IMR-90 (cell line): Measurements from ENCODE around the gene PTPRN2. TPM values are rescaled to one million over a fixed set of nuclear protein-coding genes. Genes with fewer than 3 reads are reported as not detected.

ENCODE experiments used
- ATAC-seq: fragments of 200-7000 bp; cut with Tn5 transposase; 2 replicates; pipeline ENCODE4 v1.9.1; 2020; ENCODE audit warnings: low read depth, mild to moderate bottlenecking, moderate library complexity
- BruUV-seq: library from RNA; stranded (reverse); fragments of 400-500 nt; replicated peaks from 2 replicates; lab custom pipeline; 2021; lab: Mats Ljungman, UMichigan
- CTCF ChIA-PET: fragments of 300-600 bp; formaldehyde crosslinking; extraction: SDS; loops from one replicate; lab custom pipeline; 2021; ENCODE audit warnings: antibody characterized with exemption; lab: Yijun Ruan, JAX
- POLR2A ChIA-PET: fragments of 300-600 bp; sonication (Branson Sonifier 250); formaldehyde crosslinking; loops from one replicate; lab custom pipeline; 2022; ENCODE audit warnings: antibody characterized with exemption; ENCODE audit not compliant: unreplicated experiment; lab: Charles Lee
- DNase-seq: peaks from one replicate; pipeline ENCODE4 v3.0.0; 2013
- H2AFZ ChIP-seq: replicated peaks from 2 replicates; pipeline ENCODE3; 2013; ENCODE audit warnings: low read length, mild to moderate bottlenecking; ENCODE audit not compliant: poor library complexity
- H2AK5ac ChIP-seq: 2 replicates; pipeline ENCODE4 v1.6.1; 2013; ENCODE audit warnings: low read depth, low read length, inconsistent platforms
- H2AK9ac ChIP-seq: replicated peaks from 2 replicates; pipeline ENCODE3; 2013; ENCODE audit warnings: mild to moderate bottlenecking, low read depth, low read length, moderate library complexity; ENCODE audit not compliant: poor library complexity
- H2BK120ac ChIP-seq: 2 replicates; pipeline ENCODE4 v1.6.1; 2013; ENCODE audit warnings: low read depth, low read length, inconsistent platforms
- H2BK15ac ChIP-seq: 3 replicates; pipeline ENCODE4 v1.6.1; 2013; ENCODE audit warnings: low read depth, low read length, inconsistent platforms
- H2BK20ac ChIP-seq: 2 replicates; pipeline ENCODE4 v1.6.1; 2013; ENCODE audit warnings: low read depth, mild to moderate bottlenecking, inconsistent platforms, low read length, moderate library complexity
- H2BK5ac ChIP-seq: 2 replicates; pipeline ENCODE4 v1.6.1; 2013; ENCODE audit warnings: mild to moderate bottlenecking, low read depth, low read length, inconsistent platforms; ENCODE audit not compliant: poor library complexity, severe bottlenecking
- H3K14ac ChIP-seq: replicated peaks from 2 replicates; pipeline ENCODE4 v1.6.1; 2013; ENCODE audit warnings: low read depth, low read length, inconsistent platforms
- H3K18ac ChIP-seq: 2 replicates; pipeline ENCODE4 v1.6.1; 2013; ENCODE audit warnings: low read depth, low read length, control low read depth
- H3K23ac ChIP-seq: 2 replicates; pipeline ENCODE4 v1.6.1; 2013; ENCODE audit warnings: low read depth, low read length, inconsistent platforms
- H3K27ac ChIP-seq: 2 replicates; pipeline ENCODE4 v1.5.1; 2013; ENCODE audit warnings: mild to moderate bottlenecking, control low read depth, low read length; ENCODE audit not compliant: insufficient read depth
- H3K27me3 ChIP-seq: 2 replicates; pipeline ENCODE4 v1.6.1; 2013; ENCODE audit warnings: low read length; ENCODE audit not compliant: control insufficient read depth, insufficient read depth
- H3K36me3 ChIP-seq: 2 replicates; pipeline ENCODE4 v1.6.1; 2013; ENCODE audit warnings: low read length, mixed read lengths; ENCODE audit not compliant: control insufficient read depth, insufficient read depth
- H3K4ac ChIP-seq: 2 replicates; pipeline ENCODE4 v1.6.1; 2013; ENCODE audit warnings: low read depth, low read length, inconsistent platforms
- H3K4me1 ChIP-seq: 2 replicates; pipeline ENCODE4 v1.6.1; 2013; ENCODE audit warnings: low read length, mixed read lengths; ENCODE audit not compliant: control insufficient read depth, insufficient read depth
- H3K4me2 ChIP-seq: 2 replicates; pipeline ENCODE4 v1.6.1; 2013; ENCODE audit warnings: low read depth, mild to moderate bottlenecking, control low read depth, low read length, moderate library complexity
- H3K4me3 ChIP-seq: 2 replicates; pipeline ENCODE4 v1.5.1; 2013; ENCODE audit warnings: low read depth, mild to moderate bottlenecking, control low read depth, low read length, moderate library complexity; ENCODE audit not compliant: insufficient read depth
- H3K56ac ChIP-seq: 2 replicates; pipeline ENCODE4 v1.6.1; 2013; ENCODE audit warnings: low read length, inconsistent platforms; ENCODE audit not compliant: insufficient read depth; ENCODE audit errors: extremely low read depth
- H3K79me1 ChIP-seq, 2 experiments: 2 replicates each; pipeline ENCODE4 v1.6.1; 2013; ENCODE audit warnings: low read length in 2 of 2, inconsistent platforms in 1 of 2, low read depth in 1 of 2
- H3K9ac ChIP-seq: 2 replicates; pipeline ENCODE4 v1.6.1; 2013; ENCODE audit warnings: low read depth, low read length, control low read depth
- H3K9me1 ChIP-seq: 2 replicates; pipeline ENCODE4 v1.6.1; 2013; ENCODE audit warnings: low read length, inconsistent platforms; ENCODE audit not compliant: insufficient read depth
- H3K9me3 ChIP-seq: 2 replicates; pipeline ENCODE4 v1.6.1; 2013; ENCODE audit warnings: low read length; ENCODE audit not compliant: control insufficient read depth, insufficient read depth
- H4K20me1 ChIP-seq: 2 replicates; pipeline ENCODE4 v1.6.1; 2013; ENCODE audit warnings: low read length, inconsistent platforms; ENCODE audit not compliant: insufficient read depth
- H4K5ac ChIP-seq: 2 replicates; pipeline ENCODE4 v1.6.1; 2013; ENCODE audit warnings: mild to moderate bottlenecking, low read depth, low read length, control low read depth
- H4K8ac ChIP-seq, 2 experiments: 2 replicates each; pipeline ENCODE4 v1.6.1; 2013; ENCODE audit warnings: low read depth in 2 of 2, low read length in 2 of 2, control low read depth in 1 of 2, inconsistent platforms in 1 of 2
- H4K91ac ChIP-seq: 2 replicates; pipeline ENCODE4 v1.6.1; 2013; ENCODE audit warnings: low read depth, low read length, inconsistent platforms; ENCODE audit not compliant: insufficient read depth
- BHLHE40 ChIP-seq: fragments of 150-350 bp; IDR thresholded peaks from 2 replicates; pipeline ENCODE4 v1.6.1; 2016; ENCODE audit warnings: mild to moderate bottlenecking, low read depth, low read length
- CEBPB ChIP-seq: IDR thresholded peaks from 2 replicates; pipeline ENCODE4 v1.6.1; 2012; ENCODE audit warnings: low read depth, low read length, improper control_type of control experiment
- CHD1 ChIP-seq: IDR thresholded peaks from 2 replicates; pipeline ENCODE4 v1.6.1; 2012; ENCODE audit warnings: low read depth, low read length, improper control_type of control experiment
- CTCF ChIP-seq: conservative IDR thresholded peaks from 2 replicates; pipeline ENCODE4 v1.5.1; 2012; ENCODE audit warnings: mild to moderate bottlenecking, low read depth, low read length, improper control_type of control experiment
- FOS ChIP-seq: fragments of 150-350 bp; IDR thresholded peaks from 2 replicates; pipeline ENCODE4 v1.6.1; 2016; ENCODE audit warnings: low read depth, low read length
- MAZ ChIP-seq: IDR thresholded peaks from 2 replicates; pipeline ENCODE4 v1.6.1; 2012; ENCODE audit warnings: low read depth, mild to moderate bottlenecking, low read length, improper control_type of control experiment, moderate library complexity, borderline replicate concordance
- MXI1 ChIP-seq: IDR thresholded peaks from 2 replicates; pipeline ENCODE4 v1.6.1; 2012; ENCODE audit warnings: low read depth, mild to moderate bottlenecking, low read length, moderate library complexity, borderline replicate concordance
- NFE2L2 ChIP-seq: fragments of 150-350 bp; IDR thresholded peaks from 2 replicates; pipeline ENCODE4 v1.6.1; 2016; ENCODE audit warnings: low read depth, mild to moderate bottlenecking, low read length
- POLR2A ChIP-seq: IDR thresholded peaks from 2 replicates; pipeline ENCODE4 v1.6.1; 2012; ENCODE audit warnings: mild to moderate bottlenecking, low read depth, low read length
- RAD21 ChIP-seq: IDR thresholded peaks from 2 replicates; pipeline ENCODE4 v1.6.1; 2012; ENCODE audit warnings: low read length, improper control_type of control experiment
- RCOR1 ChIP-seq: IDR thresholded peaks from 2 replicates; pipeline ENCODE4 v1.6.1; 2012; ENCODE audit warnings: mild to moderate bottlenecking, low read length, improper control_type of control experiment; ENCODE audit not compliant: insufficient replicate concordance
- RFX5 ChIP-seq: IDR thresholded peaks from 2 replicates; pipeline ENCODE4 v1.8.0; 2012; ENCODE audit warnings: low read depth, mild to moderate bottlenecking, low read length, moderate library complexity
- SMC3 ChIP-seq: fragments of 150-350 bp; IDR thresholded peaks from 2 replicates; pipeline ENCODE4 v1.6.1; 2016; ENCODE audit warnings: low read depth, mild to moderate bottlenecking, antibody characterized with exemption, low read length, moderate library complexity
- WGBS, 2 experiments: methylation state at CpG; one replicate each; pipeline versions ENCODE4 v1.1.5 to v1.1.7; 2013; ENCODE audit warnings: missing lambda C conversion rate in 2 of 2; ENCODE audit not compliant: insufficient read length in 1 of 2; ENCODE audit errors: extremely low coverage in 2 of 2; 5-methylcytosine and 5-hydroxymethylcytosine counted together
- dilution Hi-C: fragments of 300-500 bp; cut with HindIII; formaldehyde crosslinking; loops from one replicate; pipeline ENCODE4 v1.14.3; 2018; ENCODE audit warnings: low sequenced_read_pairs; ENCODE audit not compliant: unreplicated experiment
- in situ Hi-C: fragments of 300-500 bp; cut with MboI; formaldehyde crosslinking; loops from 3 replicates; pipeline ENCODE4 v1.14.3; 2019; ENCODE audit warnings: low sequenced_read_pairs, inconsistent platforms, mixed read lengths
- intact Hi-C: fragments of 100-400 bp; cut with micrococcal nuclease; formaldehyde crosslinking; loops from 2 replicates; pipeline ENCODE4 v1.10.0; 2022
- polyA plus RNA-seq, 3 experiments: library from polyadenylated mRNA; depleted of rRNA; stranded (reverse); fragments of >200 nt; gene quantifications; 2 replicates each; pipeline ENCODE4 v1.2.3, GENCODE V29; 2012; ENCODE audit warnings: low replicate concordance in 1 of 3
- total RNA-seq: library from RNA; depleted of rRNA; stranded (reverse); fragments of >200 nt; gene quantifications from 2 replicates; pipeline ENCODE4 v1.2.3, GENCODE V29; 2012

The PTPRN2 gene
- total and polyA plus RNA-seq, 2 of the 4 experiments (the other 2 are of a cell fraction): 0.03 TPM; not detected in 1

- CTCF ChIA-PET: no interaction called here
- WGBS, 2 experiments: 59% methylated on average over 12 of the region's 21 CpGs; no CpG with 5 or more reads in 1 of the 2 experiments
- no peak for ATAC-seq
- no TSS peak for BruUV-seq
- Histone ChIP-seq H4K20me1 (no peaks in the 10 kb centered on the region), H3K27me3 (no peaks in the 10 kb centered on the region), H2BK120ac (no peak overlapping the region), H3K56ac (no peak overlapping the region), H4K91ac (no peak overlapping the region), H3K4me2 (no peak overlapping the region), H3K4me1 (no peaks in the 10 kb centered on the region), H3K9ac (no peak overlapping the region), H3K9me3 (peaks cover 36% of the 10 kb centered on the region), H3K79me1 (no peaks in the 10 kb centered on the region), H3K4ac (no peak overlapping the region), H2AFZ (no peak overlapping the region), H2BK5ac (no peak overlapping the region), H4K8ac (no peak overlapping the region), H2BK15ac (no peak overlapping the region), H3K23ac (no peak overlapping the region), H3K9me1 (no peaks in the 10 kb centered on the region), H2BK20ac (no peak overlapping the region), H3K36me3 (no peaks in the 10 kb centered on the region), H3K18ac (no peak overlapping the region), H2AK9ac (no peak overlapping the region), H3K4me3 (no peak overlapping the region), H3K27ac (no peak overlapping the region), H3K14ac (no peak overlapping the region), H4K5ac (no peak overlapping the region), H2AK5ac (no peak overlapping the region)
- TF ChIP-seq RAD21 (no peak), NFE2L2 (no peak), MXI1 (no peak), RFX5 (no peak), MAZ (no peak), BHLHE40 (no peak), CTCF (no peak), CHD1 (no peak), RCOR1 (no peak), POLR2A (no peak), FOS (no peak), CEBPB (no peak), SMC3 (no peak)
- DNase-seq: no peak
- POLR2A ChIA-PET: no interaction called here
- in situ Hi-C loops (no loop called here), intact Hi-C loops (no loop called here), dilution Hi-C loops (no loop called here)
Observed at GRCh38 chr7:158238616-158239289, 348.9 kb downstream of the PTPRN2 start.
